GM04504 (cell line): ENCODE results near the gene PRSS33.

ENCODE experiments used
- DNase-seq: peaks from one replicate; pipeline ENCODE4 v3.0.0-alpha.2; 2012; ENCODE audit warnings: low read depth

PRSS33 gene

DNA sequence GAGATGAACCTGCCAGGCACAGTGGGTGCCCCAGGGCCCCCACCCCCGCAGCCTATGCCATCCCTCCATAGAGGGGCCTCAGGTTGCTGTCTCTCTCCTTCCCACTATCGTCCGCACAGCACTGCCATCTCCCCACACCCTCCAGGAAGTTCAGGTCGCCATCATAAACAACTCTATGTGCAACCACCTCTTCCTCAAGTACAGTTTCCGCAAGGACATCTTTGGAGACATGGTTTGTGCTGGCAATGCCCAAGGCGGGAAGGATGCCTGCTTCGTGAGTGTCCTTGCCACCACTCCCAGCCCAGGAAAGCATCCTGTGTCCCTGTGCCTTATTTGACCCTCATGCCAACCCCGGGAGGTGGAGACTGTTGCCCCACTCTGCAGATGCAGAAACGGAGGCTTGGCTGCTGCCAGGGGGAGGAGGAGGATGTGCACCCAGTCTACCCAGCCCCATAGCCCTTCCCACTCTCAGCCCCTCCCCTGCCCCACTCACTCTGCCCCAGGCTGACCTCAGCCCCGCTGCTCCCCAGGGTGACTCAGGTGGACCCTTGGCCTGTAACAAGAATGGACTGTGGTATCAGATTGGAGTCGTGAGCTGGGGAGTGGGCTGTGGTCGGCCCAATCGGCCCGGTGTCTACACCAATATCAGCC, 33.6 kb upstream of the PRSS33 start:
- no peak for DNase-seq

DNA sequence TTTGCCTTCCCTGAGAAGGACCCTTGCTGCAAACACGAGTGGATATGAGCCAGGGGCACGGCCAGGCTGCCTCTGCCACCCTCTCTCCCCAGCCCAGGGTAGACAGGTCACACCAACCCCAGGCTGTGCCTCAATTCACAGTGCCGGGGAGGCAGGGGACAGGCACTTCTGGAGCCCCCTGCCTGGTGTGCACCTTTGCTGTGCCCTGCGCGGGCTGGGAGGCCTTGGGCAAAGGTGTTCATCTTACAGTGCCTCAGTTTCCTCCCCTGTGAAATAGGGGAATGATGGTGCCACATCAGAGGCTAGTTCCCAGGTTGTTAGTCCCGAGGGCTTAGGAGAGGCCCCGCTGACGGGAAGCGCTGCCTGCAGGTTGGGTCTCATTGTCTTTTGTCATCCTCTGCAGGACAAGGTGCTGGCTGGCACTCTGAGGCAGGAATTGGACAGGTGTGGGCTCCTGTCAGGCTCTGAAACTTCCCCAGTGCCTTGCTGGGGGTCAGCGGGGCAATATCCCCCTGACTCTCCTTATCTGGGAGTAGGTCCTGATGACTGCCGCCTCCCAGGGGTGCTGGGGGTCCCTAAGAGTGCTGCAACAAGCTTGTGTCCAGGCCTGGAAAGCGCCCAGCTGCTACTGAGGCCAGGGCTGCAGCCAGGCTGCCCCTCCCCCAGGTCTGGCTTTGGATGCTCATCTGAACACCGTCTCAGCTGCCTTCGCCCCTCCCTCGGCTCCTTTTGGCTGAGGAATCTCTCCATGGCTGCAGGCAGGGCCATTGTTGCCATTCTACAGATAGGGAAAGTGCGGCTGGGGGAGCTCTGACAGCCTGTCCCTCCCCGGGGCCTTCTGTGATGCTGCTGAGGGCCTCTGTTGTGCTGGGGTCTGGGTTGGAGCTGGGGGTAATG, 32.8 kb upstream of the PRSS33 start:
- no peak for DNase-seq

DNA sequence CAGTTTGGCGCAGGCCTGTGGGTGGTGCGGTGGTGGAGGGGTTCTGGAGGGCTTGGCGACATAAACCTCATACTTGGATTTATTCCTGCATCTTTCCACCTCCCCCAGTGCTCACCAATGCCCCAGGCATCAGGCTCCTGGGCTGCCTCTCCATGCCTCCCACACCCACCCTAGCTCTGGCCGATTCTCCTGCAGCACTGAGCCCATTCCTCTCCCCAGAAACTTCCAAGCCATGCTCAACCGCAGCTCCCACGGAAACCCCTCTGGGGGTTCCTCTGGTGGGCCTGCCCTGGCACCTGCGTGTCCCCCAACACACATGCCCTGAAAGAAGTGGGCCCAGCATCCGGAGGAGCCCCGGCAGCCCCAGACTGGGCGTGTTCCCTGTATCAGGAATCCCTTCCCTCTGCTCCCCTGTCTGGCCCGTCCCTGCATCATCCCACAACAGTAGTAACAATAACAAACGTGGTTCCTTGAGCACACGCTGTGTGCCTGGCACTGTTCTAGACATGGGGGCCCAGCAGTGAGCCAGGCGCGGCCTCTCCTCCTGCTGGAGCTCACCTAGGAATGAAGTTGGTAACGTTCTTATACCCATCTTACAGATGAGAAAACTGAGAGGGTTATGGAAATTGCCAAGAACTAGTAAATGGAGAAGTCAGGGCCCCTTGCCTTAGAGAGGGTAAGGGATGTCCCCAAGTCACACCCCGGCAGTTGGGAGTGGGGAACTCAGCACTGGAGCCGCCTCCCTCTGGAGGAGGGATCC, 32.0 kb upstream of the PRSS33 start:
- DNase-seq: no peak

DNA sequence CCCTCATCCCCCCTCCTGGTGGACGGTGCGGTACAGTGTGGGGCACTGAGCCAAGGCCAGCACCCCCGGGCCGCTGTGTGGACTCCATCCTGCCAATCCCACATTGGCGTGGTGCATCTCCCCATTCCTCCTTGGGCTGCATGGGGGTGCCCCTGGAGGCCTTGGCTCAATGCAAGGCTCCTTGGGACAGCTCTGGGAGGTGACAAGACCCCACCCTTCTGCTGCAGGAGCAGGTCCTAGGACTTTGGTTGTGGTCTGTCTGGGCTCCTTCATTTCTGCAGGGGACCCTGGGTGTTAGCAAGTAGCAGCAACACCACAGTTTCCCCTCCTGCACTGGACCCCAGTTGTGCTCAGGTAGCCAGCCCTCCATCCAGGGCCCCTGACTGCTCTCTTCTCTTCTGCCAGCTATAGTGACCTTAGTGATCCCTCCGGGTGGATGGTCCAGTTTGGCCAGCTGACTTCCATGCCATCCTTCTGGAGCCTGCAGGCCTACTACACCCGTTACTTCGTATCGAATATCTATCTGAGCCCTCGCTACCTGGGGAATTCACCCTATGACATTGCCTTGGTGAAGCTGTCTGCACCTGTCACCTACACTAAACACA, 31.0 kb upstream of the PRSS33 start:
- no peak for DNase-seq

DNA sequence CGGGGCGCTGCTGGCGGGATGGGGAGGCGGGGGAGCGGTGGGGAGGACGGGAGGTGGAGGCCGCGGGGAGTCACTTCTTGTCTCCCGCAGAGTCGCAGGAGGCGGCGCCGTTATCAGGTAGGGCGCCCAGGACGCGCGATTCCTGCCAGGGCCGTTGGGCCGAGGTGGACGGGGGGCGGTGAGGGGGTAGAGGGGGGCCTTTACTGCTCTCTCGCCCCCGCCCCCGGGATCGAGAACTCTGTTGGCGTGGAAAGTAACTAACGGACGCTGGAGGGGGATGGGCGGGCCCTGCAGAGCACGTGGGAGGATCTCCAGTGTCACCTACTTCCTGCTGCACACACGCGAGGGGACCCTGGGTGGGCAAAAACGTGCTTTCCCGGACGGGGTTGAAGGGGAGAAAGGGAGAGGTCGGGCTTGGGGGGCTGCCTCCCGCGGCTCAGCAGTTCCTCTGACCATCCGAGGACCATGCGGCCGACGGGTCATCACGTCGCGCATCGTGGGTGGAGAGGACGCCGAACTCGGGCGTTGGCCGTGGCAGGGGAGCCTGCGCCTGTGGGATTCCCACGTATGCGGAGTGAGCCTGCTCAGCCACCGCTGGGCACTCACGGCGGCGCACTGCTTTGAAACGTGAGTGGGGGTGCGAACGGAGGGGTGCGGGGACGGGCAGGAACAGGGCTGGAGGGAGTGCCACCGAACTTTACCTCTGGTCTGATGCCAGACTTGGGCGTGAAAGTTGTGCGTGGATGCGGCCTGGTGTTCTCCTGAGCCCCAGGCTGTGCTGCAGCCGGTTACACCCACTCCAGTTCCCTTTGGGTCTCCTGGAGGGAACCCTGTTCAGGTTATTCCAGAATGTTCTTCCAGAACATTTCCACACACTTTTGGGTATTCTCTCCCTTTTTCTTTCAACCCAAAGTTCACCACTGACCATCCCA, 30.2 kb upstream of the PRSS33 start:
- DNase-seq: no peak

DNA sequence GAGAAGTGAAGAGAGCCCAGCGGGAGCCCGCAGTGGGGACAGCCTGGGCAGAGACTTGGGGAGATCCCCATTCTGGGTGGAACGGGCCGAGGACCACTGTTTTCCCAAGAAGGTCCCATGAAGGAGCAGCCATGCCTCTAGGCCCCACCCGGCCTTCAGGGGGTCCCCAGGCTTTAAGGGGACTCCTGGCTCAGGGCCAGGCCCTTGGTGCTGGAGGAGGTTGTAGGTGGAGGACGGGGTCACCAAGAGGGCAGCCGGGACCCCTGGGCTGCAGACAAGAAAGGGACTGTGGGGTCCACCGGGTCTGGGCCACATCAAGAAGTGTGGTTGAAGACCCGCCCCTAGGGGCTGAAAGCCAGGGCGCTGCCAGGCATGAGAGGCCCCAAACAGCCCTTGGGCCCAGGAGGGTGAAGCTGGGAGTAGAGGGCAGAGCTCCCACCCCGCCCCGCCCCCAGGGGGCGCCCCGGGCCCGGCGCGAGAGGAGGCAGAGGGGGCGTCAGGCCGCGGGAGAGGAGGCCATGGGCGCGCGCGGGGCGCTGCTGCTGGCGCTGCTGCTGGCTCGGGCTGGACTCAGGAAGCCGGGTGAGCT, 29.5 kb upstream of the PRSS33 start, which contains the start of gene PRSS21:
Gene PRSS21 (plus strand): TSS at position 487 of the 589 bp plus-strand sequence. CDS start 32 bp downstream, at position 519.
- no peak for DNase-seq

DNA sequence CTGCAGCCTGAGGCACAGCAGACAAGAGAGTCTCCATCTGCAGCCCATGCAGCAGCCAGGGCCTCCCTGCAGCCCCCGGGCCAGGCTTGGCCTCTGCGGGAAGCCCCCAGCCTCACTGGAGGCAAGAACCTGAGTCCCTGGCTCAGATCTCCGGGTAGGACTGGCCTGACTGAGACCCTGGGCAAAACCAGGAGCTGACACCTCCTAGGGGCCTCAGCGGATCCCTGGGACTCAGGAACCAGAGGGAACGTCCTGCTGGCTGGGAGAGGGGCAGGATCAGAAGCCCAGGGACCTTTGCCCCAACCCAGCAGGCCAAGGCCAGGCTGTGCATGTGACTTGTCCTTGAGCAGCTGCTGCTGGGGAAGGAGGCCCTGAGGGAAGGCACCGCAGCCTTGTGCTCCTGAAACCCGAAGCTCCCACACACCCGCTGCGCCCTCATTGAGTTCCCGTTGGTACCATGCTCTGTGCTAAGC, 28.0 kb upstream of the PRSS33 start:
- DNase-seq: no peak

DNA sequence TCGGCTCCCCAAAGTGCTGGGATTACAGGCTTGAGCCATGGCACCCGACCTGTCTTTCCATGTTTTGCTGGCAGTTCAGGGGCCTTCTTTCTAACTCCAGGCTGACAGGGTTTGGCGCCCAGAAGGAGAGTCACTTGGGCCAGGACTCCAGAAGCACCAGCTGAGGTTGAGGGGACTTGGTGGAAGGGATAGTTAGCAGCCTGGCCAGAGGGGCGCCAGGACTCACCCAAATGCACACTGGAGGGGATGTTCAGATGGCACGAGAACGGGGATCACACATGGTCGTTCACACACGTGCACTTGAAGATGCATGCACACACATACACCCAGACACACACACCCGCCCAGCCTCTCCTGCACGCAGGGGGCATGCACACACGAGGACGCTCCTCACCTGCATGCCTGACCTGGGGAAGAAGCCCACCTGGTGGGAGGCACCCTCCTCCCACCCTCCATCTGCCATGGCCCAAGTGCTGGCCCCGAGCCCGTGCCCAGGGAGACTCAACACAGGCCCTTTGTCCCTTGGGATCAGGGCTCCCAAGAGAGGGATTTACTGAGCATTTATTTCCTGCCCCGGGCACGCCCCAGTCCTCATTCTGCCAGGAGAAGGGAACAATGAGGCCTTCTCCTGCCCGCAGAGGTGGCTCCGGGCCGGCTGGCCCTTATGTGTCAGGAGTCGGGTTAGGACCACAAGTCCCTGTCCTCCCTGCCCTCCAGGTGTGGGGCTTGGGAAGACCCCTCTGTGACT, 27.4 kb upstream of the PRSS33 start:
- DNase-seq: no peak

DNA sequence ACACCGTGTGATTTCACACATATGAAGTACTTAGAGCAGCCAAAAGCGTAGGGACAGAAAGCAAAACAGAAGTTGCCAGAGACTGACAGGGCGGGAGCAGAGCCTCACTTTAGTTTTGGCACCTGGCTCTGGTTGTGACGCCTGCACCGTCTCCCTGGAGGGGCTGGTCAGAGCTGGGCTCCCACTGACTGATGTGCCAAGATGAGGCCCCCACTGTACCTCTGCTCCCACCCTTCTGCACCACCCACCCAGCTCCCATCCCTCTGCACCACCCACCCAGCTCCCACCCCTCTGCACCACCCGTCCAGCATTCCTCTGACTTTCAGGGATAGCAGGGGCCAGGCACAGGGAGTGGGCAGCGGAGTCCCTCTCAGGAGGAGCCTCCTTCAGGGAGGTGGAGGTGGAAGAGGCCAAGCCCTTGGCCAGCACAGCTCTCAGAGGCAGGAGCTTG, 26.4 kb upstream of the PRSS33 start:
- DNase-seq: no peak

DNA sequence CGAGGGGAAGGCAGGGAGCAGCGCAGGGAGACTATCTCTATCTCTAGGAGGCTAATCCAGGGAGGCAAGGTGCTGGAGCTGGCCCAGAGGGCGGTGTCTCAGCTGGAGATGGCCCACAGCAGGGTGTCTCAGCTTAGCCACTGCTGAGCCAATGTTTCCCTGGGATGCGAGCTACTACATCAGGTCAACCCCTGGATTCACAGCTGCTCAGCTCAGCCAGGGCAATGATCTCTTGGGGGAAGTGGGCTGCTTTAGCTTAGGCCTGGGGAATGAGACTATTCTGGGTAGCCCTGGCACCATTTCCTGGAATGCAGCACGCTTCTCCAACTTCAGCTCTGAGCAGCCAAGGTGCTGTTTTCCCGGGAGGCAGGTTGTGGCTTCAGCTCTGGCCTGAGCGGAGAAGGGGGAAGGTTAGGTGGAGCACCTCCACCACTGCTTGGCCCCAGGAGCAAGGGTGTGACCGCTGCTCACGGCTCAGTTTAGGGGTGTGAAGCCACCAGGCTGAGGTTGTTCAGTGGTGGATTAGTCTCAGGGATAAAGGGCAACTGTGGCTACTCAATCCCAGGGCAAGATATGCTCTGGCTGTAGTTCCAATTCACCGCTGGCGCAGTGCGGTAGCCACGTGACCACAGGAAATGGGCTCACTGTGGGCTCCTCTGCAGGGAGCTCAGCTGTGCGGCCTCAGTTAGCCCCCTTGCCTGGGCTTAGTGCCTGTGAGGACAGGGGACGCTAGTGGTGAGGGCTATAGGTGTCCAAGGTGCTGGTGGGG, 24.5 kb upstream of the PRSS33 start:
- no peak for DNase-seq

DNA sequence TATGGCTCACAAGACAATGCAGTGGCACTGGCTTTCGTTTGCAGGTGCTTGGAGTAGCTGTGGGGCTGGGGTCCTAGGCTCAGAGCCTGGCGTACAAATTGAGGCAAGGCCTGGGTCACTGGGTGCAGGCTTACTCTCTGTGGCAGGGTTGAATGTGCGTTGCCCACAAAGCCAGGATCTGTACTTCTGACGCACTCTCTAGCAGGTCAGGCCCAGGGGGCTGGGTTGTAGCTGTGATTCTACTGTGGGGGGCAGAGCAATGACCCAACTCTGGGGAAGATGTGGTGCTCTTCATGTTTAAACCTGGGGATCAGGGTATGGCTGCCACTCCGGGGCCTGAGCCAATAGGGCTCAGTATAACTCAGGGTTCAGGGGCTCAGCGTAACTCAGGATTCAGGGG, 23.3 kb upstream of the PRSS33 start:
- no peak for DNase-seq

DNA sequence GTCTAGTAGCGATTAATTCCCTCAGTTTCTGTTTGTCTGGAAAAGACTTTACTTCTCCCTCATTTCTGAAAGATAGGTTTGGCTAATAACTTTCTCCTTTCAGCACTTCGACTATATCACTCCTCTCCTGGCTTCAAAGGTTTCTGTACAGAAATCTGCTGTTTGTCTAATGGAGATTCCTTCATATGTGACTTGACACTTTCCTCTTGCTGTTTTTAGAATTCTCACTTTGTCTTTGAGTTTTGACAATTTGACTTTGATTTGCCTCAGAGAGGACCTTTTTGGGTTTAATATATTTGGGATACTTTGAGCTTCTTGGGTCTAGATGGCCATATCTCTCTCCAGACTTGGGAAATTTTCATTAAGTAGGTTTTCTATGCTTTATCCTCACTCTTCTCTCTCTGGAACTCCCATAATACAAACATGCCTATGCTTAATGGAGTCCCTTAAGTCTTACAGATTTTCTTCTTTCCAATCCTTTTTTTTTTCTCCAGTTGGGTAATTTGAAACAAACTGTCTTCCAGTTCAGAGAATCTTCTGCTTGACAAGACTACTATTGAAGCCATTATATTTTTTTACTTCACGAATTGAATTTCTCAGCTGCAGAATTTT, 21.9 kb upstream of the PRSS33 start:
- no peak for DNase-seq

DNA sequence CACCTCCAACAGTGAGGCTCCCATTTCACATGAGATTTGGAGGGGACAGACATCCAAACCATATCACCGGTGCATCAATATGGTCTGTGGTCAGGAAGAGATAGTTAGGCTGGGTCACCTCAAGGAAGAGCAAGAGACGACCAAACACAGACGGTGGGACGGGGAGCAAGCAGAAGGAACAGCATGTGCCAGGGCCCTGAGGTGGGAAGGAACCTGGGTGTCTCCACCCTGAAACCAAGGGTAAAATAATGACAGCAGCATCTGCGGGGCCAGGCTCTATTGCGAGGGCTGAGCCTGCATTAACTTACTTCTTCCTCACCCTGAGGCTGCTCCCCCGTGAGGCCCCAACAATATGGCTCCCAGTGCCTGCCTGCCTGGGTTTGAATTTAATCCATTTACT, 20.8 kb upstream of the PRSS33 start:
- no peak for DNase-seq

DNA sequence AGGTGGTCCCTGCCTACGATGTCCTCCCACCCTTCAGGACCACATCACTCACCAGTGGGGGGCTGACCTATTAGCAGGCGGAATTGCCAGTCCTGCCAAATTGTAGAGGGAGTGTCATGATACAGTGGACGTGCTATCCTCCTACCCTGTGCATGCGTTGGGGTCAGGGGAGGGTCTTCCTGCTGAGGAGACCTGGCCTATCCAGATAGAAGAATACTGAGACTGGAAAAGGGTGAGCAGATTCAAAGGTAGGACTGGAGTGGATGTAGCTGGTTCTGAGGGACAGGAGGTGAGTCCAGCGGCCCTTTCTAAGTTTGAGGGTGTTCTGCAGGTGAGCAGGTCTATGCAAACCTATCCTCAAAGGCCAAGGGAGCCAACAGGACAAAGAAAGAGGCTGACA, 18.9 kb upstream of the PRSS33 start:
- DNase-seq: no peak

DNA sequence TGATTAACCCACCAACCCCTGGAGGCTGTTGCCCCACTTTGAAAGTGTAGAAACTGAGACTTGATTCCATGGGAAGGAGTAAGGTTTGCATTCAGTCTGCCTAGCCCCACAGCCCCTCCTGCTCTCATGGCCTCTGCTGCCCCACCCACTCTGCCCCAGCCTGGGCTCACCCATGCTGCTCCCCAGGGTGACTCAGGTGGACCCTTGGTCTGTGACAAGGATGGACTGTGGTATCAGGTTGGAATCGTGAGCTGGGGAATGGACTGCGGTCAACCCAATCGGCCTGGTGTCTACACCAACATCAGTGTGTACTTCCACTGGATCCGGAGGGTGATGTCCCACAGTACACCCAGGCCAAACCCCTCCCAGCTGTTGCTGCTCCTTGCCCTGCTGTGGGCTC, 17.4 kb upstream of the PRSS33 start:
- DNase-seq: no peak

DNA sequence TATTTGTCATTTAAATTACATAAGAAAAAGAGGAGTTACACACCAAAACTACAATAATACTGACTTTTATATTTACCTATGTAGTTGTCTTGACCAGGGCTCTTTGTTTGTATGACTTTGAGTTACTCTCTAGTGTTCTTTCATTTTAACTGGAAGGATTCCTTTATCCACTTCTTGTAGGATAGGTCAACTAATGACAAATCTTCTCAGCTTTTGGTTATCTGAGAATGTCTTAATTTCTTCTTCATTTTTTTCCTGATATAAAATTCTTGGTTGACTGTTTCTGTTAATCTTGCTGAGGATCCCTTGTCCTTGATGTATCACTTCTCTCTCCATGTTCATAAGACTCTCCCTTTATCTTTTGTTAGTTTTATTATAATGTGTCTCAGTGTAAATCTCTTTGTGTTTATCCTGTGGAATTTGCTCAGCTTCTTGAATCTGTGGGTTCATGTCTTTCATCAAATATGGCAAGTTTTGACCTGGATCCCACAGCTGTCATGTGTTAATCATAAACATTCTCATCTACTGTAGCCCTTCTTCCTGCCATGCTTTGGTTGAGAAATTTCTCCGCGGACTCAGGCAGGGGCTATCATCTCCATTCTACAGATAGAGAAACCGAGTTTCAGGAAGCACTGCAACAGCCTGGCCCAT, 16.3 kb upstream of the PRSS33 start:
- no peak for DNase-seq

DNA sequence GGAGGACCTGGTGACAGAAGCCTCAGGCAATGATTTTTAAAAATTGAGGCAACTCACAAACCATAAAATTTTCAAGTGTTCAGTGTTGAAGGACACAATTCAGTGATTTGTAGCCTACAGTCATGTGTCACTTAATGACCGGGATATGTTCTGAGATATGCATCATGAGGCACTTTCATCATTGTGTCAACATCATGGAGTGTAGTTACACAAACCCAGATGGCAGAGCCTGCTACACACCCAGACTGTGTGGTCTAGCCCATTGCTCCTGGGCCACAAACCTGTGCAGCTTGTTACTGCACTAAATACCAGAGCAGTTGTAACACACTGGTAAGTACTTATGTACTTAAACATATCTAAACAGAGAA, 12.5 kb upstream of the PRSS33 start:
- DNase-seq: no peak

DNA sequence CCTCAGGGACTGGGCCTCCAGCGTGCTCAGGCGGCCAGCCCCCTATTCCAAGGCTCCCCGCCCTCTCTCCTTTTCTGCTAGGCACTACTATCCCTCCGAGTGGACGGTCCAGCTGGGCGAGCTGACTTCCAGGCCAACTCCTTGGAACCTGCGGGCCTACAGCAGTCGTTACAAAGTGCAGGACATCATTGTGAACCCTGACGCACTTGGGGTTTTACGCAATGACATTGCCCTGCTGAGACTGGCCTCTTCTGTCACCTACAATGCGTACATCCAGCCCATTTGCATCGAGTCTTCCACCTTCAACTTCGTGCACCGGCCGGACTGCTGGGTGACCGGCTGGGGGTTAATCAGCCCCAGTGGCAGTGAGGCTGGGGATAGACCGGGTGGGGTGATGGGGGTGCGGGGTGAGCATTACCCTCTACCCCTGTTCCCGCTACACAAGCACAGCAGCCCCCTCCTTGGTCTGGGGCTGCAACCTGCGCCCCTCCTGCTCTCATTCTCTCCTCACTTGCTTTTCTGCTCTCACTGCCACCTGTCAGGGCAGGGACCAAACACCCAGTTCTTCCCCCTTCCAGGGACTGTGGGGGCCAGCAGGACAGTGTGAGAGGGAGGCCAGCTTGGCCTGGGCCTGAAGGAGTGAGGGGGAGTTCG, 12.0 kb upstream of the PRSS33 start:
- DNase-seq: no peak
